ENCODE measurements around the gene ALAS1.
"Not testable (repeated sequence)": the region's sequence is repeated elsewhere in the genome, so short reads cannot be mapped to it uniquely, and the experiment has no call there.

GRCh38 chr3:52151991-52152390, 46.0 kb upstream of the ALAS1 start:
- TF ChIP-seq, protein P1, sequence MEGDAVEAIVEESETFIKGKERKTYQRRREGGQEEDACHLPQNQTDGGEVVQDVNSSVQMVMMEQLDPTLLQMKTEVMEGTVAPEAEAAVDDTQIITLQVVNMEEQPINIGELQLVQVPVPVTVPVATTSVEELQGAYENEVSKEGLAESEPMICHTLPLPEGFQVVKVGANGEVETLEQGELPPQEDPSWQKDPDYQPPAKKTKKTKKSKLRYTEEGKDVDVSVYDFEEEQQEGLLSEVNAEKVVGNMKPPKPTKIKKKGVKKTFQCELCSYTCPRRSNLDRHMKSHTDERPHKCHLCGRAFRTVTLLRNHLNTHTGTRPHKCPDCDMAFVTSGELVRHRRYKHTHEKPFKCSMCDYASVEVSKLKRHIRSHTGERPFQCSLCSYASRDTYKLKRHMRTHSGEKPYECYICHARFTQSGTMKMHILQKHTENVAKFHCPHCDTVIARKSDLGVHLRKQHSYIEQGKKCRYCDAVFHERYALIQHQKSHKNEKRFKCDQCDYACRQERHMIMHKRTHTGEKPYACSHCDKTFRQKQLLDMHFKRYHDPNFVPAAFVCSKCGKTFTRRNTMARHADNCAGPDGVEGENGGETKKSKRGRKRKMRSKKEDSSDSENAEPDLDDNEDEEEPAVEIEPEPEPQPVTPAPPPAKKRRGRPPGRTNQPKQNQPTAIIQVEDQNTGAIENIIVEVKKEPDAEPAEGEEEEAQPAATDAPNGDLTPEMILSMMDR (IDR thresholded peaks at IDR 0.05), result not testable (repeated sequence)
- TF ChIP-seq POLR2A (IDR thresholded peaks at IDR 0.05; ENCODE audit: low read depth); EP300 (IDR thresholded peaks at IDR 0.05): not testable (repeated sequence)

All from esophagus muscularis mucosa (tissue), 4 donors.